CD4-positive, CD25-positive, alpha-beta regulatory T cell (primary cell): ENCODE measurements around the gene PTGFRN. TPM values are rescaled to one million over a fixed set of nuclear protein-coding genes. Genes with fewer than 3 reads are reported as not detected.
A peak's percentile ranks its signal among the peaks of the same experiment; 100 is the strongest.

ENCODE experiments used
- ATAC-seq, 2 donors: fragments of 150-1000 bp; cut with Tn5 transposase; one replicate each; pipeline ENCODE4 v1.10.0; 2021; ENCODE audit warnings: low read depth in 2 of 2, moderate number of reproducible peaks in 2 of 2, moderate library complexity in 1 of 2
- DNase-seq, 3 donors: peaks; one replicate each; pipeline versions ENCODE4 v3.0.0 to v3.0.0-alpha.2; 2012 to 2022; ENCODE audit warnings: mixed read lengths in 1 of 3
- H3K27ac ChIP-seq: one replicate; pipeline ENCODE4 v1.7.0; 2013; ENCODE audit warnings: mild to moderate bottlenecking, low read length; ENCODE audit not compliant: insufficient read depth, poor library complexity, severe bottlenecking
- H3K27me3 ChIP-seq: one replicate; pipeline ENCODE4 v1.7.0; 2013; ENCODE audit warnings: low read length; ENCODE audit not compliant: control insufficient read depth, insufficient read depth
- H3K36me3 ChIP-seq: one replicate; pipeline ENCODE4 v1.7.0; 2013; ENCODE audit warnings: mild to moderate bottlenecking, low read length, moderate library complexity; ENCODE audit not compliant: control insufficient read depth, insufficient read depth
- H3K4me1 ChIP-seq: 2 replicates; pipeline ENCODE4 v1.7.0; 2013; ENCODE audit warnings: mild to moderate bottlenecking, low read length; ENCODE audit not compliant: insufficient read depth, control insufficient read depth, poor library complexity, severe bottlenecking
- H3K4me3 ChIP-seq: one replicate; pipeline ENCODE4 v1.7.0; 2013; ENCODE audit warnings: low read depth, mild to moderate bottlenecking, low read length, moderate library complexity
- H3K9me3 ChIP-seq, 2 experiments: 1 replicate in 1 of 2; 2 replicates in 1 of 2; pipeline ENCODE4 v1.7.0; 2013; ENCODE audit warnings: low read length in 2 of 2, mild to moderate bottlenecking in 1 of 2, moderate library complexity in 1 of 2; ENCODE audit not compliant: control insufficient read depth in 2 of 2
- H3K27ac Mint-ChIP-seq, 3 donors: one replicate each; pipeline ENCODE4 v1.8.0; 2020 to 2022; ENCODE audit warnings: mild to moderate bottlenecking in 3 of 3, mixed read lengths in 3 of 3, moderate library complexity in 2 of 3
- H3K27me3 Mint-ChIP-seq: one replicate; pipeline ENCODE4 v1.8.0; 2022; ENCODE audit warnings: mild to moderate bottlenecking, mixed read lengths
- H3K36me3 Mint-ChIP-seq: one replicate; pipeline ENCODE4 v1.8.0; 2020; ENCODE audit warnings: mixed read lengths
- H3K4me1 Mint-ChIP-seq, 4 donors: one replicate each; pipeline ENCODE4 v1.8.0; 2020 to 2022; ENCODE audit warnings: mixed read lengths in 4 of 4, mild to moderate bottlenecking in 1 of 4
- H3K4me3 Mint-ChIP-seq, 4 donors: one replicate each; pipeline ENCODE4 v1.8.0; 2020 to 2022; ENCODE audit warnings: mild to moderate bottlenecking in 4 of 4, mixed read lengths in 4 of 4, moderate library complexity in 3 of 4
- H3K9me3 Mint-ChIP-seq, 7 donors: one replicate each; pipeline ENCODE4 v1.8.0; 2020 to 2022; ENCODE audit warnings: mixed read lengths in 7 of 7, mild to moderate bottlenecking in 3 of 7, moderate library complexity in 2 of 7
- polyA plus RNA-seq, 4 donors: library from polyadenylated mRNA; unstranded; fragments of 300-500 nt; fragmentation: Illumina TruSeq; gene quantifications; one replicate each; pipeline ENCODE4 v1.2.3, GENCODE V29; 2021
- total RNA-seq: library from RNA; stranded (reverse); gene quantifications from one replicate; pipeline ENCODE4 v1.2.3, GENCODE V29; 2022

The PTGFRN gene
- total and polyA plus RNA-seq, 5 donors from 2014 or later = 0.02 to 0.17 (median 0.10) TPM; not detected in 2

DNA sequence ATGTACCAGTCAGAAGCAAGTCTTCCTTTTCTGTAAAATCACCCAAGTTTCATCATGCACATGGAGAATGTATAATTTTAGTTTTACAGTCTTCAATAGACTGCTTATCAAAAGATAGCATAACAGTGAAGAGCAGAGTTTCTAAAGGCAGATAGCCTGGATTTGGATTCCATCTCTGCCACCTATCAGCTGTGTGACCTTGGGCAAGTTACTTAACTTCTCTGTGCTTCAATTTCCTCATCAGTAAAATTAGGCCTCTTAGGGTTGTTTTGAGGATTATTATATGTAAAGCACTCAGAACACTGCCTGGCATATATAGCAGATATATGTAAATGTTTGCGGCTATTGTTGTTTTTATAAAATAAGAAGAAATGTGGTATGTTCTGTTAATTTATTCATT is 38.9 kb downstream of the PTGFRN start:
- no peak overlapping the region for H3K4me3 ChIP-seq
- Mint-ChIP-seq H3K27ac (peak overlapping the region in 1 of 3 donors; percentile 5), H3K4me3 (no peak overlapping the region), H3K9me3 (no peaks in the 10 kb centered on the region), H3K27me3 (no peaks in the 10 kb centered on the region), H3K36me3 (peaks cover 3% of the 10 kb centered on the region), H3K4me1 (no peaks in the 10 kb centered on the region)
- H3K4me1 ChIP-seq = no peaks in the 10 kb centered on the region
- no peak overlapping the region for H3K27ac ChIP-seq
- ATAC-seq (no peak), DNase-seq (no peak)
- H3K36me3 ChIP-seq = no peaks in the 10 kb centered on the region
- H3K9me3 ChIP-seq = no peaks in the 10 kb centered on the region
- H3K27me3 ChIP-seq = no peaks in the 10 kb centered on the region

DNA sequence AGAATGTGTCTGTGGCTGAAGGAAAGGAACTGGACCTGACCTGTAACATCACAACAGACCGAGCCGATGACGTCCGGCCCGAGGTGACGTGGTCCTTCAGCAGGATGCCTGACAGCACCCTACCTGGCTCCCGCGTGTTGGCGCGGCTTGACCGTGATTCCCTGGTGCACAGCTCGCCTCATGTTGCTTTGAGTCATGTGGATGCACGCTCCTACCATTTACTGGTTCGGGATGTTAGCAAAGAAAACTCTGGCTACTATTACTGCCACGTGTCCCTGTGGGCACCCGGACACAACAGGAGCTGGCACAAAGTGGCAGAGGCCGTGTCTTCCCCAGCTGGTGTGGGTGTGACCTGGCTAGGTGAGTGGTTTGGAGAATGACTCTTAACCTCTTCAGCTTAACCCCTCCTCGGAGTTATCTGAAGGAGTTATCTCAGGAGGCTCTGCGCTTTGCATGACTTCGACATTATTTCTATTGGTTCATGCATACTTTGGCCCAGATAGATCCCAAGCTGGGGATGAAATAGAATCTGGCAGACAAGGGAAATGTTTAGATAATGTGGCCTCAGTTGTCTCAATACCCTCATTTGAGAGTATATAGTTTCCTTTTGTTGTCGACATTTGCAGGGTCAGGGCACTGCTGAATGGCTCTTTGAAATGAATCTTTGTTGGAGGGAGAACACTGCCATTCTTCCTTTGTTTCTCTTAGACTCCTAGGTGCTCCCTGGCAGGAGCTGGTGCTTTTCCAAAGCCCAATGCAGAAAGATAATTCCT is 39.7 kb downstream of the PTGFRN start:
- Mint-ChIP-seq H3K4me3 (no peak overlapping the region), H3K27me3 (no peaks in the 10 kb centered on the region), H3K36me3 (peaks cover 3% of the 10 kb centered on the region), H3K27ac (peak overlapping the region in 1 of 3 donors; percentile 22), H3K4me1 (no peaks in the 10 kb centered on the region), H3K9me3 (no peaks in the 10 kb centered on the region)
- ATAC-seq = no peak
- no peaks in the 10 kb centered on the region for H3K27me3 ChIP-seq
- H3K36me3 ChIP-seq = no peaks in the 10 kb centered on the region
- DNase-seq = no peak
- no peak overlapping the region for H3K4me3 ChIP-seq
- no peaks in the 10 kb centered on the region for H3K9me3 ChIP-seq
- H3K4me1 ChIP-seq = no peaks in the 10 kb centered on the region
- no peak overlapping the region for H3K27ac ChIP-seq

DNA sequence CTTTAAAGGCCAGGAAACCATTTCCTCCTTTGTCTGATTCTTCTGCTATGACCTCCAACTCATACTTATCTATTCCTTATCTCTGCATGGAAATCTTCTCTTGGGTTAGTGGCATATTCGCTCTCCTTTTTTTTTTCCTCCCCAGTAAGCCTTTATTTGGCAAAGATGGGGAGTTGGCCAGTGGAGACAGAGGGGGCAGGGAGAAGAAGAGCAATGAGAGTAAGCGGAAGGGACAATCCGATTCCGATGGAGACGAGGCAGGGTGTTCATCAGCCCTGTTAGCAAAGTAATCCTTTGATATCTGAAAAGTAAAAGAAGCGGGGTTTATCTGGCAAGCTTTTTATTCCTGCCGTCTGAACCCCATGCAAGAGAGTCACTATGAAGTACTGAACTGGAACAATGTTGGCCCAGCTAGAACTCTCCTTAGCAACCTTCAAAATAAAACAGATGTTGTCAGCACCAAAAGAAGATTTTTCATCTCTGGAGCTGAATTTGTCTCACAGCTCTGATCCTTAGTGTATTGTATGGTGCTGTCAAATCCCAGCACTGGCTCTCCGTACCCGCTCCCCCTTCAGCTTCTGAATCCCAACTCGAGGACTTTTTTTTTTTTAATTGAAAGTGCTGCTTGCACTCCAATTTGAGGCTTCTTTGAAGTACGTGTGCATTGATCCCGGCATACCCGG is 40.9 kb downstream of the PTGFRN start:
- H3K9me3 ChIP-seq = no peaks in the 10 kb centered on the region
- no peak overlapping the region for H3K27ac Mint-ChIP-seq
- ATAC-seq (no peak), DNase-seq (no peak)
- no peaks in the 10 kb centered on the region for H3K36me3 ChIP-seq
- no peak overlapping the region for H3K27ac ChIP-seq
- H3K4me3 ChIP-seq = no peak overlapping the region
- peaks cover 3% of the 10 kb centered on the region for H3K36me3 Mint-ChIP-seq
- no peaks in the 10 kb centered on the region for H3K9me3 Mint-ChIP-seq
- H3K4me3 Mint-ChIP-seq = no peak overlapping the region
- H3K4me1 Mint-ChIP-seq = no peaks in the 10 kb centered on the region
- no peaks in the 10 kb centered on the region for H3K27me3 Mint-ChIP-seq
- no peaks in the 10 kb centered on the region for H3K27me3 ChIP-seq
- H3K4me1 ChIP-seq = no peaks in the 10 kb centered on the region

DNA sequence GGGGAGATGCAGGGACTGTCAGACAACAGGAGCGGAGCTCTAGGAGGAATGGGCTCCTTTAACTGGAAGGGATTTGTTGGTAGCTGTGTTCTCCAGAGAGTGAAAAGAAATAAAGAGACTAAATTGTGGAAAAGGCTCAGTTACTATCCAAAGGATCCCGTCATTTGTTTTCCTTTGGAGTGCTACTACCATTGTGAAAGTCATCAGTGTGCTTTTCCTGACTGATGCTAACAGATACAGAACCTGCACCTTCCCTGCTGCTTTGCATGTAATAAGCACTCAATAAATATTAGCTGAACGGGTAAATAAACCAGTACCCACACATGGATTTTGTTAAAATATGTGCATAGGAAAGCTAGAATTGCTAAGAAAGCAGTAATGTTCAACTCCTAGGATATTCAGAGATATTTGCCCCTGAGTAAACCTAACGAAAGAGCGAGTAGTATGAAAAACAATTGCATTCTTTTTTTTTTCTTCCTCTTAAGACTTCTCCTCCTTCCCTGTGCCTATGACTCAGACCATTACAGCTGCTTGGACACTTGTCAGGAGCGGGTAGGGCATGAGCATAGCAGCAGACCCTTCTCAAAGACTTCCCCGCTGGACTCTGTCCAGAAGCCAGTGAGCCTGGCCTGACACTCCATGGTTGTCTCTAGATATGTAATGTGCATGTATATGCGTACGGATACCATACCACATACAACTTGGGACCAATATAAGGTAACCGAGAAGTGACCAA is 41.7 kb downstream of the PTGFRN start:
- Histone ChIP-seq H3K27ac (no peak overlapping the region), H3K36me3 (no peaks in the 10 kb centered on the region), H3K4me1 (no peaks in the 10 kb centered on the region), H3K9me3 (no peaks in the 10 kb centered on the region), H3K4me3 (no peak overlapping the region), H3K27me3 (no peaks in the 10 kb centered on the region)
- DNase-seq (no peak), ATAC-seq (no peak)
- no peaks in the 10 kb centered on the region for H3K9me3 Mint-ChIP-seq
- H3K4me1 Mint-ChIP-seq = no peaks in the 10 kb centered on the region
- peaks cover 3% of the 10 kb centered on the region for H3K36me3 Mint-ChIP-seq
- peak overlapping the region in 1 of 3 donors; percentile 40 for H3K27ac Mint-ChIP-seq
- no peak overlapping the region for H3K4me3 Mint-ChIP-seq
- H3K27me3 Mint-ChIP-seq = no peaks in the 10 kb centered on the region

DNA sequence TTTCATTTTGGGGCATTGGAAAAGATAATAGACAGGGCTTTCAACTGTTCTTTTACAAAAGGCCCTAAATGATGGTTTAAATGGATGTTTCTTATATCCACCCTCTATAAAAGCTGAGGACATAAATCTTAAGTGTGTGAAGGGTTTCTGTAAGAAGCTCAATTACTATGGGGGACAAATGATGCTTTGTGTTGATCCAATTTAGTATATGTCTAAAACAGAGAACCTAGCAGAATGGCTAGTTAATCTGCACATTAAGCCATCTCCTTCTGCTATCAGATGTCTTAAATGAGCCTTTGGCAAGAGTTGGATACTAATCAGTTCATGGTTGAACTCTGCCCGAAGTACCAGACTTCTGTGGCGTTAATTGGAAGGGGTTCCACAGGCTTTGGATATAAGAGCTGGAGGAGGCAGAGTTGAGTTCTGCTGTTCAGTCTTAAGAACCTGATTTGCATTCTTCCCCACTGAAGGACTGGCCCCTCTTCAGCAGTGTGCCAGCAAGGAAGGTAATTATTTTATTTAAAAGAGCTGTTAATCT is 43.1 kb downstream of the PTGFRN start:
- no peak overlapping the region for H3K4me3 Mint-ChIP-seq
- H3K9me3 Mint-ChIP-seq = no peaks in the 10 kb centered on the region
- H3K27me3 Mint-ChIP-seq = no peaks in the 10 kb centered on the region
- Histone ChIP-seq H3K27ac (no peak overlapping the region), H3K9me3 (no peaks in the 10 kb centered on the region), H3K4me3 (no peak overlapping the region), H3K36me3 (no peaks in the 10 kb centered on the region), H3K27me3 (no peaks in the 10 kb centered on the region), H3K4me1 (no peaks in the 10 kb centered on the region)
- DNase-seq (no peak), ATAC-seq (no peak)
- no peak overlapping the region for H3K27ac Mint-ChIP-seq
- H3K36me3 Mint-ChIP-seq = peaks cover 3% of the 10 kb centered on the region
- H3K4me1 Mint-ChIP-seq = no peaks in the 10 kb centered on the region

DNA sequence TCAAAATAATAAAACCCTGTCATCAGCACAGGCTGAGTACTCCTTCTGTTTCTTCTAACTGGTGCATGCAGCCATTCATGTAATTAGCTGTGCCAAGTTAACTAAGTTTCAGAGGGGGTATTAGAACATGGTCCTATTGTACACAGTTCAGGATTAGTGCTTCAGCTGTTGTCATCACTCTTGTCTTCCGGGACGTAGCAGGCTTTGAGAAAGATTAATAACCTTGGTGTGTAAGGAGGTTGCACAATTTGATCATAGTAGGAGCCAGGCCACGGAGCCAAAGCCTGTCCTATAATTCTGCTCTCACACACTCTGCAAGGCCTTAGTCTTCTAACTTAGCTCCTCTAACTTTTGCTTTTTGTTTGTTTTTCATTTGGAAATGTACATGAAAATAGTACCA is 44.7 kb downstream of the PTGFRN start:
- Histone ChIP-seq H3K27me3 (no peaks in the 10 kb centered on the region), H3K9me3 (no peaks in the 10 kb centered on the region), H3K4me3 (no peak overlapping the region), H3K36me3 (no peaks in the 10 kb centered on the region), H3K27ac (no peak overlapping the region), H3K4me1 (no peaks in the 10 kb centered on the region)
- no peaks in the 10 kb centered on the region for H3K27me3 Mint-ChIP-seq
- H3K27ac Mint-ChIP-seq = no peak overlapping the region
- no peaks in the 10 kb centered on the region for H3K9me3 Mint-ChIP-seq
- DNase-seq = no peak
- ATAC-seq = no peak
- no peaks in the 10 kb centered on the region for H3K4me1 Mint-ChIP-seq
- H3K36me3 Mint-ChIP-seq = peaks cover 3% of the 10 kb centered on the region
- no peak overlapping the region for H3K4me3 Mint-ChIP-seq

DNA sequence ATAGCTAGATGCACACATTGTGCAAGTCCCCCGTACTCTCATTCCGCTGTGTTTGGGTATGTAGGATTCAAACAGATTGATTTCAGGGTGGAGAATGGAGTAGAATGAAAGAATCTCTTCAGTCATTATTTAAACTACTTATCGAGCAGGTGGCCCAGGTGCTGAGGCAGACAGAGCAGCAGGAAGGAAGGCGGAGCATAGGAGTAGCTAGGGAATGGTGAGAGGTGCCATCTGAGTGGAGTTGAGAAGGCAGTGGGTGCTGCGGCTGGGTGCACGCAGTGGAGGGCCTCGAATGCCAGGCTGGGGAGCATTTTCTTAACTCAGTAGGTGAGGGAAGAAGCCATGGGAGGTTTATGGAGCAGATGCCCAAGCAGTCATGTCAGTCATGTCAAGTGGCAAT is 46.7 kb downstream of the PTGFRN start:
- Mint-ChIP-seq H3K27me3 (no peaks in the 10 kb centered on the region), H3K4me3 (no peak overlapping the region), H3K9me3 (no peaks in the 10 kb centered on the region), H3K27ac (no peak overlapping the region), H3K4me1 (peaks cover 0 to 2% (median 0%) of the 10 kb centered on the region in 4 donors), H3K36me3 (no peaks in the 10 kb centered on the region)
- DNase-seq (no peak), ATAC-seq (no peak)
- Histone ChIP-seq H3K4me1 (no peaks in the 10 kb centered on the region), H3K27me3 (no peaks in the 10 kb centered on the region), H3K27ac (no peak overlapping the region), H3K9me3 (no peaks in the 10 kb centered on the region), H3K4me3 (no peak overlapping the region), H3K36me3 (no peaks in the 10 kb centered on the region)
